GM23338 (cell line): Measurements from ENCODE around the gene SHKBP1.

Experiments used
- EZH2 ChIP-seq: fragments of 200-600 bp; sonication (generic); IDR thresholded peaks from one replicate; pipeline ENCODE4 v1.8.0; 2017; ENCODE audit warnings: antibody characterized with exemption, mild to moderate bottlenecking, low read depth; ENCODE audit not compliant: unreplicated experiment
- POLR2AphosphoS5 ChIP-seq: IDR thresholded peaks from 2 replicates; pipeline ENCODE4 v1.6.1; 2016; ENCODE audit warnings: antibody characterized with exemption, low read depth

GRCh38 chr19:40601134-40601974, 24.7 kb downstream of the SHKBP1 start, which contains the start of gene LTBP4:
- no peak for TF ChIP-seq POLR2AphosphoS5
- TF ChIP-seq EZH2: peak; percentile 67
